ENCODE results near the gene BMERB1.

The BMERB1 gene

GRCh38 chr16:15507959-15508627 is 73.7 kb downstream of the BMERB1 start:
- Mint-ChIP-seq H3K36me3 (ENCODE audit: low read depth) (peaks cover 22% of the 10 kb centered on the region), H3K27ac (no peak overlapping the region), H3K9me3 (peaks cover 5% of the 10 kb centered on the region), H3K27me3 (ENCODE audit: low read depth, poor library complexity) (peaks cover 10% of the 10 kb centered on the region), H3K4me3 (no peak overlapping the region), H3K4me1 (peaks cover 35% of the 10 kb centered on the region)
- no peak for TF ChIP-seq CTCF (IDR thresholded peaks at IDR 0.05)
- no peak for DNase-seq

GRCh38 chr16:15509051-15509592 is 74.7 kb downstream of the BMERB1 start:
- TF ChIP-seq CTCF (IDR thresholded peaks at IDR 0.05) = no peak
- DNase-seq = no peak
- Mint-ChIP-seq H3K4me3 (no peak overlapping the region), H3K4me1 (peaks cover 35% of the 10 kb centered on the region), H3K27me3 (ENCODE audit: low read depth, poor library complexity) (peaks cover 9% of the 10 kb centered on the region), H3K27ac (no peak overlapping the region), H3K36me3 (ENCODE audit: low read depth) (peaks cover 22% of the 10 kb centered on the region), H3K9me3 (peaks cover 5% of the 10 kb centered on the region)

- H3K27me3 Mint-ChIP-seq (ENCODE audit: low read depth, poor library complexity) = peaks cover 13% of the 10 kb centered on the region
- no peak for DNase-seq
- peaks cover 5% of the 10 kb centered on the region for H3K9me3 Mint-ChIP-seq
- H3K36me3 Mint-ChIP-seq (ENCODE audit: low read depth) = peaks cover 22% of the 10 kb centered on the region
- no peak overlapping the region for H3K4me3 Mint-ChIP-seq
- H3K4me1 Mint-ChIP-seq = peaks cover 35% of the 10 kb centered on the region
- TF ChIP-seq CTCF (IDR thresholded peaks at IDR 0.05) = no peak
- peak overlapping the region; percentile 82 for H3K27ac Mint-ChIP-seq
Measured at GRCh38 chr16:15509593-15510535, 75.5 kb downstream of the BMERB1 start.

GRCh38 chr16:15510992-15511391 is 76.6 kb downstream of the BMERB1 start:
- DNase-seq = no peak
- Mint-ChIP-seq H3K27ac (peak overlapping the region; percentile 86), H3K36me3 (ENCODE audit: low read depth) (peaks cover 27% of the 10 kb centered on the region), H3K27me3 (ENCODE audit: low read depth, poor library complexity) (peaks cover 10% of the 10 kb centered on the region), H3K9me3 (peaks cover 5% of the 10 kb centered on the region), H3K4me3 (no peak overlapping the region), H3K4me1 (peaks cover 35% of the 10 kb centered on the region)
- no peak for TF ChIP-seq CTCF (IDR thresholded peaks at IDR 0.05)

GRCh38 chr16:15511759-15512487 is 77.5 kb downstream of the BMERB1 start:
- Mint-ChIP-seq H3K36me3 (ENCODE audit: low read depth) (peaks cover 27% of the 10 kb centered on the region), H3K4me1 (peaks cover 32% of the 10 kb centered on the region), H3K27me3 (ENCODE audit: low read depth, poor library complexity) (peaks cover 10% of the 10 kb centered on the region), H3K27ac (peak overlapping the region; percentile 36), H3K4me3 (no peak overlapping the region), H3K9me3 (no peaks in the 10 kb centered on the region)
- TF ChIP-seq CTCF (IDR thresholded peaks at IDR 0.05) = no peak
- no peak for DNase-seq

Measured in nephron progenitor cell (in vitro differentiated cells).